Activated T-helper 1 cell treated with Interleukin-2 at 50 U/mL for 16 hours (primary cell): ENCODE results near the gene OR6B2.
"Not testable (repeated sequence)": the region's sequence is repeated elsewhere in the genome, so short reads cannot be mapped to it uniquely, and the experiment has no call there.

Source experiments
- DNase-seq: peaks from one replicate; pipeline ENCODE4 v3.0.0-alpha.2; 2020; ENCODE audit warnings: low read depth

The OR6B2 gene

GRCh38 chr2:240030379-240031094 lies at the start of gene OR6B2:
Gene OR6B2, minus strand, starts transcription at chr2:240030429. Its CDS starts 0 bp downstream, at chr2:240030429.
- no peak for DNase-seq

GRCh38 chr2:240078631-240079030 lies 48.4 kb upstream of the OR6B2 start:
- DNase-seq = no peak

- no peak for DNase-seq
These were observed 47.2 kb upstream of the OR6B2 start for GRCh38 chr2:240077442-240077841.

GRCh38 chr2:240074545-240074944 lies 44.3 kb upstream of the OR6B2 start:
- DNase-seq = no peak

GRCh38 chr2:240070907-240071306 lies 40.7 kb upstream of the OR6B2 start:
- DNase-seq = no peak

- no peak for DNase-seq
These were observed 39.6 kb upstream of the OR6B2 start for GRCh38 chr2:240069829-240070228.

GRCh38 chr2:240068193-240068592 lies 38.0 kb upstream of the OR6B2 start:
- no peak for DNase-seq

- no peak for DNase-seq
These were observed 36.3 kb upstream of the OR6B2 start for GRCh38 chr2:240066489-240066888.

GRCh38 chr2:240064898-240065297 lies 34.7 kb upstream of the OR6B2 start:
- DNase-seq = no peak

GRCh38 chr2:240060977-240061591 lies 30.9 kb upstream of the OR6B2 start:
- DNase-seq = no peak

GRCh38 chr2:240056678-240057077 lies 26.4 kb upstream of the OR6B2 start:
- DNase-seq = no peak

- no peak for DNase-seq
These were observed 25.1 kb upstream of the OR6B2 start for GRCh38 chr2:240055177-240055917.

- DNase-seq = no peak
These were observed 23.2 kb upstream of the OR6B2 start, which contains the start of gene OR6B3 for GRCh38 chr2:240053173-240054155. Gene OR6B3, minus strand, starts transcription at chr2:240053521.

- DNase-seq = no peak
These were observed 22.3 kb upstream of the OR6B2 start for GRCh38 chr2:240052524-240052923.

- DNase-seq = no peak
These were observed 21.5 kb upstream of the OR6B2 start for GRCh38 chr2:240051697-240052096.

GRCh38 chr2:240050278-240050677 lies 20.0 kb upstream of the OR6B2 start:
- DNase-seq = no peak

GRCh38 chr2:240048237-240048636 lies 18.0 kb upstream of the OR6B2 start:
- DNase-seq = no peak

GRCh38 chr2:240045098-240045497 lies 14.9 kb upstream of the OR6B2 start:
- DNase-seq = no peak

GRCh38 chr2:240044096-240044495 lies 13.9 kb upstream of the OR6B2 start:
- DNase-seq = not testable (repeated sequence)

GRCh38 chr2:240043279-240043989 lies 13.2 kb upstream of the OR6B2 start:
- no peak for DNase-seq

- no peak for DNase-seq
These were observed 12.5 kb upstream of the OR6B2 start for GRCh38 chr2:240042740-240043139.
